ENCODE data around the gene CLIC6.
A peak's percentile ranks its signal among the peaks of the same experiment; 100 is the strongest.

Gene CLIC6

DNA sequence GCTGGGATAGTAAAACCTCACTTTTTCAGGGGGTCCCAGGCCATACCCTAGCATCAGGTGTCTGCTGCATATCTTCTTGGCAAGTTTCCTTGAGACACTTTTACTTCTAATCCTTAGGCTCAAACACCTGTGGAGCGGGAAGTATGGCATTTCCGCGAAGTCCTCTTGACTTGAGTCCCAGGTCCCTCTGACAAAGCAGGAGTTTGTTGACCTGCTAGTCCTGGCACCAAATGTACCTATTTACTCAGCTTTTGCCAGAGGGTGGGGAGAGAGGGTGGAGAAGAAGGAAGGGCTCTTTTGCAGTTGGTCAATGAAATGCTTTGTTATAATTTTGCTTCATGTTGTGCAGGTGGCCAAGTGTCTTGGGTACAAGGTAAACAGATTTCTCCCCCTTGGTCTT is 59.7 kb downstream of the CLIC6 start:
- DNase-seq (ENCODE audit: low read depth): no peak

DNA sequence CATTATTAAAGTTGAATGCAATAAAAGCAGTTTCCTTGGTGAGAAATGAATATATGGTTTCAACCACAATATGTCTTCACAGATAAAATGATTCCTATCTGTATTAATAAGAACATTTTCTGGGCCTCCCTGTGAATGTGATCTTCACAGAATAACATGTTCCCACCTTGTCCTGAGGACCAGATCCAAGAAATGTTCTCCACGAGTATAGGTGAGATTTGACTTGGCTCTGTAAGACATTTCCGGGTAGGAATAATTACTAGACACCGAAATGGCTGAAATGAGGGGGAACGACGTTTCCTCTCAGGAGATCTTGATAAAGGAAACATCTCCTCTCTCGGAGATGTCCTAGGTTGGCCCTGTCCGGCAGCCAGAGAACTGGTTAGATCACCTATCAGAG is 61.4 kb downstream of the CLIC6 start:
- DNase-seq (ENCODE audit: low read depth): no peak

DNA sequence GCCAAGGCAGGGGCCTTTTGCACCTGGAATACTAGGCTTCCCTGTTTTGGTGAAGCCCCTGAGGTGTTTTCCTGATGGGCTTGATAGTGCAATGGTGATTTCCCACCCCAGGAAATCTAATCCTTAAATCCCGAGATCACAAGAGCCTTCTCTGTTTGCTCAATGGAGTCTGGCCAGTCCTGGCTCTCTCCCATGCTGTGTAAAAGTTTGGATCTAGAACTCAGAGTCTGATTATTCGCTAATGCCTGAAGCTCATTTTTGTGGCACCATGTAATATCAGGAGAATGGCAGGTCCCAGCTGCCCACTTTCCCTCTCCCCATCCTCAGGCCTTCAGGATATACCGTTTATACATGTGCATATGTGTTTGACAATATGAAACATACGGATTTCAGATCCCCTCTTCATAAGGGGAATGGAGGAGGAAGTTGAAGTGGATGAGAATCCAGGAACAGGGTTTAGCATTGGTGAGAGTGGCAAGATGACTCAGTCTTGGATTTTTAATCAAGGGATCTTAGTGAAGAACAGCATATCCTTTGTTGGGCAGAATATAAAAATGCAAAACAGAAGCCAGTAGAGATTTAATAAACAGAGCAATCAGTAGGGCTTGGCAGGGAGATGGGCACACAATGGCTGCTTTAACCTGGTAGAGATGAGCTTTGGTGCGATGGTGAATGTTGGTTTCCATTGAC is 62.1 kb downstream of the CLIC6 start:
- no peak for DNase-seq (ENCODE audit: low read depth)

DNA sequence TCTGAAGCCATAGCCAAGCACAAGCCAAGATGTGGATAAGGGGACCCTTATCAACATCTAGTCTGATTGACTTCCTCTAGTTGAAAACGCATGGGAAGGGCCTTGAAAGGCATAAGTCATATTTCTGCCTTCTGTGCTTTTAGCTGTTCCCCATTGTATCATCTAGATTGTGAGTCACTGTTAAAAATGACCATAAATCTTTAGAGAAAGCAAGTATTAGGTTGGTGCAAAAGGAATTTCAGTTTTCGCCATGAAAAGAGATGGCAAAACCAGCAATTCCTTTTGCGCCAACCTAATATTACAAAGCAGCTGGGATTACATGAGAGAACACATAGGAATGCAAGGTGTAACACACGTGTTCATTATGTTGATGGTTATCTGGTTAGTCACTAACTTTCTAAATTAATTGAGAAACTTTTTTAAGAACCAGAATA is 63.6 kb downstream of the CLIC6 start:
- no peak for DNase-seq (ENCODE audit: low read depth)

DNA sequence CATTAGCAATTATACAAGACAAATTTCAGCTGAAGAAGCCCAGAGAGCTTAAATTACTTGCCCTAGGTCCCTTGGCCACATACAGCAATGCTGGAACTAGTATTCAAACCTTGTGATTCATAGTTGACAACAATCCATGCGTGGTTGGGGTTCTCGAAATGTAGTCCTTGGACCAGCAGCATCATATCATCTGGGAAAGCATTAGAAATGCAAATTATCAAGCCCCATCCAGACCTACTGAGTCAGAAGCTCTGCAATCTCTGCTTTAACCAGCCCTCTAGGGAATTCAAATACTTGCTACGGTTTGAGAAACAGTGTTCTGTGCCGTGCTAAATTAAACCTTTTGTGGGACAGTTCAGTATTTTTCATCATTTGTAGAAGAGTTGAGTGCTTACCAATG is 65.1 kb downstream of the CLIC6 start:
- no peak for DNase-seq (ENCODE audit: low read depth)

DNA sequence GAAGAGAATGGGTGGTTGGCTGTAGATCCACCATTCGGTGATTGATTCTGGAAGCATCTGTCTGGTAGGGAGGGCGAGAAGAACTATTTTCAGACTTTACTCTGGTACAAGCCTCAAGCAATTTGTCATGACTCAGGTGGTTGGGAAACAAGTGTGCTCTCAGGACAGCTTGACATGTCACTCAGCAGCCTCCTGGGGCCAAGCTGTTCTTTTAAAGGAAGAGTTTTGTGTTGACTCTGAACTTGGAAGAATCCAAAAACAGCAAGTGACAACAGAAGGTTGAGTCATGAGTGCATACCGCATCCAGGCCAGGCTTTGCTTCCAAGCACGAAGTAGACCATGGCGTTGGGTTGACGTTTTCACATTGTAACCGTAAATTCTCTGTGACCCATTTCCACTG is 65.9 kb downstream of the CLIC6 start:
- DNase-seq (ENCODE audit: low read depth): no peak

DNA sequence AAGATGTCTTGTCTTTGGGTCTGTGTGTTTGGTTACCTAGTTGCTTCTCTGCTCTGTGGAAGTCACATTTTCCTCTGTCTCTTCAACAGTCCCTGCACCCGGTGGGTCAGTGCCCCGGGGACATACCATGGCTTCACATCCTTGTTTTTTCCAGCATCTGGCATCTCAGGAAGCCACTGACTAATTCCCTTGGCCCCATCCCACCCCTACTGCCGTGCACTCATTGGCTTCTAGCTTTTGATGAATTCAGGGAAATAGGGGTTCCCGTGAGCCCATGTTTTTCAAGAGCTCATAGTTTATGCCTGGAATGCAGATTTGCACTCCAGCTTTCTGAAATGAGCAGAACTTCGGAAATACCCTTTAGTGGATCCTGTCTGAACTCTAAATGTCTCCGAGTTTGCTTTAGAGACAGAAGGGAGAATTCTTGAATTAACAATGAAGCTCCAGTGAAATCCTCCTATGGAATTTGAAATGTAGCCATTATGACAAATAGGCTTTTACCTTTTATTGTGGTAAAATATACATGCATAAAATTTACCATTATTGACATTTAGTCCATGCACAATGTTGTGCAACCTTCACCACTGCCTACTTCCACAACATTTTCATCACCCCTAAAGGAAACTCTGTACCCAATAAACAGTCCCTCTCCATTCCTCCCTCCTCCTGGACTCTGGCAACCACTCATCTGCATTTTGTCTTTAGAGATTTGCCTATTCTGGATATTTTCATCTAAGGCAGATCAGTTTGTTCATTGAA is 67.5 kb downstream of the CLIC6 start:
- no peak for DNase-seq (ENCODE audit: low read depth)

DNA sequence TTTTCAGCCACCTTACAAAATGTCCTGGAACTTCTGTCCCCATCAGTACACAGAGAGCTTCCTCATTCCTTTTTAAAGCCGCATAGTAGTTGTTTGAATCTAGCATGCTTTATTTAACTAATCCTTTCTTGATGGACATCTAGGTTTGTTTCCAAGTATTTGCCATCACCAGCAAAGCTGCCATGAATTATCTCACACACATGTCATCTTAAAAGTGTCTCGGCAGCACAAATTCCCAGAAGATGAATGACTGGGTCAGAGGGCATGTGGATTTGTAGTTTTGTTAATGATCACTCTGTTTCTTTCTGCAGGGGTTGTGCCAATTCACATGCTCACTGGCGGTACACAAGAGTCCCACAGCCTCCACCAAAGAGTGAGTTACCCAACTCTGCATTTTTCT is 68.3 kb downstream of the CLIC6 start:
- DNase-seq (ENCODE audit: low read depth): no peak

DNA sequence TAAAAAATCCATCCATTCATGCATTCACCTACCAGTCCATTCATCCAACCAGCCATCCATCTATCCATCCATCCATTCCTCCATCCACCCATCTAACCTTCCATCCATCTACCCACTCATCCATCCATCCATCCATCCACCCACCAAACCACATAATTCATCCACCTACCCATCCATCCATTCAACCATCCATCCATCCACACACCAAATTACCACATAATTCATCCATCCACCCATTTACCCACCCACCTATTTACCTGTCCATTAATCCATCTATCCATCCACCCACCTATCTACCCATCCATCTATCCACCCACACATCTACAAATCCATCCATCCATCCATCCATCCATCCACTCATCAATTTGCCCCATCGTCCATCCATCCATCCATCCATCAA is 71.4 kb downstream of the CLIC6 start:
- no peak for DNase-seq (ENCODE audit: low read depth)

DNA sequence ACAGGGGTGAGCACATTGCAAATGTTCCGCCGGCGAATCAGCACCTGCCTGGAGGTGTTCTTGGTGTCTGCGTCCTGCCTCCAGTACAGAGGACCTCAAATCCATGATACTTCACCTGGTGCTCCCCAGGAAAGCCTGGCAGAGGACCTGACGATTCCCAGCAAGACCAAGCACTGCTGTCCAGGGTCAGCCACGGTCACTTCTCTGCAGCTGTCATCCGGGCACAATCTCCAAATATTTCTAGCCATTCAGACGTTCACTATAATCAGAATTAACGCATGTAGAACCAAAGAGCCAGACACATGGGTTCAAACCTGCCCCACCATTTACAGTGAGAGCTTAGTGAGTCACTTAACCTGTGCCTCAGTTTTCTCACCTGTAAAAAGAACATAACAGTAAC is 74.5 kb downstream of the CLIC6 start:
- no peak for DNase-seq (ENCODE audit: low read depth)

DNA sequence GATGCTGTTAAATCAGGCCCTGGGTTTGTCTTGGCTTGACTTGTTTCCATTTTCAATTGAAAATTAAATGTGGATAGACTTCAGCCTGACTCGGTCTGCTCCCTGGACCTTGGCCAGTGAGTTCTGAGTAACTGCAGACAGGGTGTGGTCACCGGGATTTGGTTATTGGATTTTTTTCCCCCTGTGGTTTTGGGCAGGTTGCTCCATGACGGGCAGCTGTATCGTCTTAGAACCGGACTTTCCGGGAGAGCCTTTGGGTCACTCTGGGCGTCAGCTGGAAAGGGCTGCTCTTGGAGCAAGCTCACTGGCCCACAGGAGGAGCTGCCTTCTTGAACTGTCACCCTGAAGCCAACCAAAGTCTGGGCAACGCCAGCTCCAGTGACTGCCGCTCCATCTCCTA is 75.0 kb downstream of the CLIC6 start:
- no peak for DNase-seq (ENCODE audit: low read depth)

DNA sequence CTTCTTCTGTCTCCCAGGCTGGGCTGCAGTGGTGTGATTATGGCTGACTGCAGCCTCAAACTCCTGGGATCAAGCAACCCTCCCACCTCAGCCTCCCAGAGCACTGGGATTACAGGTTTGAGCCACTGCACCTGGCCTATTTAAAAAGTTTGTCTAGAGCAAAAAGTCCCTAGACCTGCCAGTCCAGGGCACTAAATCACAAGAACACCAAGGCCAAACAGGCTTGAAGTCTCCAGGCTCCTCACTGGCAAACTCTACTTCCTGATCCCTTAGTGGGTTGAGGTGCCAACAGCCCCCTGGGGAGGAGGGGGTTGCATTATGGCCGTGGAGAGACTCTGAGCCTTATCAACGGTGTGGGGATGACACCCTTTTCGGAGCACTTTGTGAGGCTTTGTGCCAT is 76.0 kb downstream of the CLIC6 start:
- DNase-seq (ENCODE audit: low read depth): no peak

DNA sequence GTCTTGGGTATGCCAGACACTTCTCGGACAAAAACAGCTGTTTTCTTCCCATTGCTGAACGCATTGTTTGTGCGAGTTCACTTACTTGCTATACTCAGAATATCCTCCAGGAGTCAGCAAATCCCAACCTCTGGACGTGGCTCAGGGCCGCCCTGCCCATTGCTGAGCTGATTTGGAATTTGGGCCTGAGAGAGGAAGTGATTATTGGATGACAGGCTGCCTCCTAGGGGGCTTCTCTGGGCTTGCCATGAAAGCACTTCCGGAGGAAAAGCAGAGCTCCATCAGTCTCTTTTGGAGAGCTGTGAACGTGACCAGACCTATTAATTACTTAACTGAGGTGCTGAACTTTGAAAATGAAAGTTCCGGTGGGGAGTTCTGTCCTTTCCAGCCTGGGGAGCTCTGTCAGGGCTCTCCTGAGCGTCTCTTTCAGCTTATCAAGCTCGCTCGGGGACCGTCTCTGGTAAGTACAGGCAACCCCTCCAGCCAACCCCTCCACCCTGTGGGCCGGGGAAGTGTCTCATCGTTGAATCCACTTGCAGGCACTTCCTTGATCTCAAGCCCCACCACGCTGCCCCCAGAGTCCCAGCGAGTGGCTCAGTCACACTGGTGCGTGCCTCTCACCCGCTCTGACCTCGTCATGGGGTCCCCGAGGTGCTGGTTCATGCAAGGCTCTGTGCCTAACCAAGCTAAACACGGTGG is 76.9 kb downstream of the CLIC6 start:
- peak; percentile 14 for DNase-seq (ENCODE audit: low read depth)

DNA sequence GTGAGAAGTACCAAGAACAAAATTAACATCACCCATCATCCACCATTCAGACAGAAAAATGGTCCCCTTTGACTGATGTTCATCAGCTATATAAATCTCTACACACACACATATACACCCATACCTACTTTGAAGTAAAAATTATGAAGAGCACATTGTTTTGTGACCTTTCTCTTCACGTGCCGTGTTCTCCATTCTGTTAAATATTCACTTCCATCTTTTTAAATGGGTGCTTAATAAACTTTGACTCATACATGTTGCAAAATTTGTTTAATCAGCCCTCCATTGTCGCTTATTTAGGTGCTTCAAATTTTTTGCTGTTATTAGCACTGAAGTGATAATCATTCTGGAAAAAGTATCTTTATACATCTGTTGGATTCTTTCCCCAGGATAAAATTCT is 80.1 kb downstream of the CLIC6 start:
- DNase-seq (ENCODE audit: low read depth): no peak

DNA sequence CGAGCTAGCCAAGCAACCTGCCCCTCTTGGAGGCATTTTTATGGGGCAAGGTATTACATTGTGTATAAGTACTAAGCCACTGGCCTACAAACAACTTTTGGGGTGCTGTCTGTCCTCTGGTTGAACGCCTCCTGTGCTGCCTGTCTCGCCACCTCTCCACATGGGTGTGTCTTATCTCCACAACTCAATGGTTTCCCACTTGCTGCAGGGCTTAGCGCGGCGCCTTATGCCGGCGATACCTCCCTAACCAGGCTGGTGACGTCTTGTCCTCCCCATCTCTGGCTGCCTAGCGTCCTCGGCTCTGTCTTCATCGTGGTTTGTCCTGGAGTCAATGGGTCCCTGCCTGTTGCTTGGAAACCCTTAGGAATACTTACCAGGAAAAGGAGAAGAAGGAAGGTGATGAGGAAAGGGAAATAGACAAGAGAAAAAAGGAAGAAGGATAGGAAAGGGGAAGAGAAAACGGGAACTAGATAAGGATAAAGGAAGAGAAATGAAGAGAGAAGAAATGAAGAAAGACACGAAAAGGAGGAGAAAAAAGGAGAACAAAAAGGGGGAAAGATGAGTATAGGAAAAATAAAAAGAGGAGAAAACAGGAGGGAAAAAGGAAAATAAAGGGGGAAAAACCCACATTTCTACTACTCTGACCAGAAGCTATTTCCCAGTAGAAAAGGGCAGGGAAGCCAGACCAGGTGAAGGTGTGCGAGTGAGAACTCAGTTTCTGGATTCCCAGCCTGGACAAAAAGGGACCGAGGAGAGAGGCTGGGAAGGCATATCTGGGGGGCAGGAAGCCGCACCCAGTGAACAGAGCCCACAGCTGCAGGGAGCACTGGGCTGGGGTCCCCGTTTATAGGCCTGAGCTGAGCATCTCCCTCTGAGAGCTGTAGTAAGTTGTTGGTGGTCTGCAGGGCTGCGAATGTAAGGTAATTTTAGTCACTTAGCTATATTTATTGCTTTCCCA is 86.2 kb downstream of the CLIC6 start:
- no peak for DNase-seq (ENCODE audit: low read depth)

DNA sequence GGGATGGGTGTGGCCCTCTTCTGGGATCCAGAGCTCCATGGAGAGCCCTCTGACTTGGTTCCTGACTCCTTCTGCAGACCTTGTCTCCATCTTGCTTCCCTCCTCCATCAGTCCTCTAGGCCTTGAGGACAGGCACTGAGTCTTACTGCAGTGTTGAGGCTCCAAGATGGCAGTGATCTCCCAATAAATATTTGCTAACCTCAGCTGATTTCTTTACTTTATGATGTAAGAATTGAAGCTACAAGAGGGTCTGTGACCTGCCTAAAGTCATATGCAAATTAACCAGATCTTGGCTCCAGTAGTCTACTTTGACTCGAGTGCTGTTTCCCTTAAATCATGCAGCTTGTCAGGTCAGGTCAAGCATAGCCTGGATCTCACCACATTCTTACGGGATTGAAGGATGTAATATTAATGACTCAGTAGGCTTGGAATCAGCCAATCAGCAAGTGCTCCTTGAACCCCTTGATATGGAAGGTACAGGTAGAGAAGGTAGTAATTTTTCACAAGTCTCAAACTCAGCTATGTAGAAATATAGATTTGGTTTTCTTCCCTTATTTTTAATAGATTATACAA is 93.0 kb downstream of the CLIC6 start:
- no peak for DNase-seq (ENCODE audit: low read depth)

DNA sequence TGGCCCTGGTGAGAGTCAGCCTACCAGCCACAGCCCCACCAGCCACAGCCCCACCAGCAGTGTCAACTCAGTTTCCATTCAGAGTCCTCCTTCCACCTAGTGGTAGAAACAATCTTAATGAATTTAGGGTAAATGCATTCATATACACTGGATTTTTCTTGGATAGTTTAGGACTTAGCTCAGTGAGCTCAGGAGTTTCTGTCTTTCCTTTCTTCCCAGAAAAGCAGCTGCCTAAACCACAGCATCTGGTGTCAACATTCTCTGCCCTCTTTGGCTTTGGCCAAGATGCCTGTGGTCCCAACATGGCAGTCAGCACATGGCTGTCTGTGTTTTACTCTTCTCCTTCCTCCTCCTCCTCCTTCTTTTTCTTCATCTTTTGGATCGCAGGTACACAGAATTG is 94.0 kb downstream of the CLIC6 start:
- no peak for DNase-seq (ENCODE audit: low read depth)

DNA sequence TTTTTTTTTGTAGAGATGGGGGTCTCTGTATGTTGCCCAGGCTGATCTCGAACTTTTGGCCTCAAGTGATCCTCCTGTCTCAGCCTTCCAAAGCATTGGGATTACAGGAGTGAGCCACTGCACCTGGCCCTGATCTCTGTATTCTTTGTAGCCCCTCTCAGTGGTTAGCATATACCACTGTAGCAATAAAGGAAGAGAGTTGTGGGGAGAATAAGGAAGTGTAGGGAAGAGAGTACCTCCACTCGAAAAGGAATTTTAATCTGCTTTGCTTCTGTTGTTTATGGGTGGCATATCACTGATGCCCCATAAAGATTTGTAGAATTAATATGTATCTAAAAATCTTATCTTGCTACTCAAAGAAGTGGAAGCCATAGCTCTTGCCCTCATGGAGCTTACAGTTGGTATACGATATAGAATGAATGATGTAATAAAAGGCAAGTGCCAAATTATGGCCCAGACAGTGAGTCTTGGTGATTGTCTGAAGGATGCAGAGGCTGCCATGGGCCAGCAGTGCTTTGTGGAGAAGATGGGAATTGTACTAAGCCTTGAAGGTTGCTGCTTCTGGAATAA is 96.0 kb downstream of the CLIC6 start:
- no peak for DNase-seq (ENCODE audit: low read depth)

DNA sequence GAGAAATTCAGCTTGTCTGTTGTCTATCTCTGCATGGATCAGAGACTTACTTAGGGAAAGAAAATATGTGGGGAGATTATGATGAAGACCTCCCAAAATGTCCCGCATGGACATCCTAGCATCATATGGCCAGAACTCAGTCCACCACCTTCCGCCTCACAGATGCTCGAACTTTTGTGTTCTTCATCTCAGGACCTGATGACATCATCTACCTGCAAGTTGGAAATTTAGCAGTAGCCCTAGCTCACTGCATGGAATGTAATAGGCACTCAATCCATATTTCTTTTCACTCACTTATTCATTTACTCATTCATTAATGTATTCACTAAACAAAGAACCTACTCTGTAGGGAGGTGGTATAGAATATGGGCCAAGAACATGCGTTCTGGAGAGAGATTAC is 96.8 kb downstream of the CLIC6 start:
- DNase-seq (ENCODE audit: low read depth): no peak

DNA sequence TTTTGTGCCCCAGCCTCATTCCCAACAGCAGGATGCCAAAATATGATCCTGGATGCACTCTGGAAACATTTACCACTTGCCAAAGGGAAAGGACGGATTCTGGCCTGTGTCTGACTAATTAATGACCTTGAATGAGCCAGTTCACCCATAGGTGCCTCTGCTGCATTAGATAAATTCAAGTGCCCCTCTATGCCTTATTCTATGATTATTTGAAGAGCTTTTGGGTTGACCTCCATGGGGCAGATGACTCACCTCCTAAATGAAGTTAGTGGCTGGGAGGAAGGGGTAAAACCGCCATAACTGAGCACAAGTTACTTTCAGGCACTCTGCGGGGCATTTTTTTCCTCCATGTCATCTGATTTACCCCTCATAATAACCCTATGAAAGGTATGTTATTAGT is 98.1 kb downstream of the CLIC6 start:
- no peak for DNase-seq (ENCODE audit: low read depth)

All from stimulated activated CD8-positive, alpha-beta memory T cell treated with anti-CD3 and anti-CD28 coated beads, Interleukin-15, amount 100 ng/mL, for 1 hour (primary cell).